Neural progenitor cell (in vitro differentiated cells): ENCODE results near the gene INTS4. TPM values are rescaled to one million over a fixed set of nuclear protein-coding genes. Genes with fewer than 3 reads are reported as not detected.

Experiments
- DNase-seq: peaks from one replicate; pipeline ENCODE4 v3.0.0-alpha.2; 2016; ENCODE audit warnings: low spot score
- H2AFZ ChIP-seq: fragments of 200-600 bp; sonication (generic); replicated peaks from 2 replicates; pipeline ENCODE4 v1.6.1; 2016; ENCODE audit warnings: antibody characterized with exemption
- H3F3A ChIP-seq: fragments of 200-600 bp; sonication (generic); 2 replicates; pipeline ENCODE4 v1.6.1; 2016; ENCODE audit warnings: antibody characterized with exemption, low read depth
- H3K27ac ChIP-seq: fragments of 200-600 bp; sonication (generic); 2 replicates; pipeline ENCODE4 v1.5.1; 2016; ENCODE audit warnings: mild to moderate bottlenecking
- H3K27me3 ChIP-seq: fragments of 200-600 bp; sonication (generic); 2 replicates; pipeline ENCODE4 v1.6.1; 2016; ENCODE audit warnings: mild to moderate bottlenecking, moderate library complexity
- H3K36me3 ChIP-seq: fragments of 200-600 bp; sonication (generic); 2 replicates; pipeline ENCODE4 v1.5.1; 2016
- H3K4me1 ChIP-seq: fragments of 200-600 bp; sonication (generic); 2 replicates; pipeline ENCODE4 v1.6.1; 2016; ENCODE audit warnings: mixed run types
- H3K4me2 ChIP-seq: fragments of 200-600 bp; sonication (generic); 2 replicates; pipeline ENCODE4 v1.6.1; 2016
- H3K4me3 ChIP-seq: fragments of 200-600 bp; sonication (generic); 2 replicates; pipeline ENCODE4 v1.5.1; 2016
- H3K79me2 ChIP-seq: fragments of 200-600 bp; sonication (generic); 2 replicates; pipeline ENCODE4 v1.6.1; 2016; ENCODE audit warnings: low read depth
- H3K9ac ChIP-seq: fragments of 200-600 bp; sonication (generic); 2 replicates; pipeline ENCODE4 v1.6.1; 2016
- H3K9me3 ChIP-seq: fragments of 200-600 bp; sonication (generic); 2 replicates; pipeline ENCODE4 v1.5.1; 2016; ENCODE audit warnings: low read depth
- H4K20me1 ChIP-seq: fragments of 200-600 bp; sonication (generic); 2 replicates; pipeline ENCODE4 v1.6.1; 2016; ENCODE audit warnings: low read depth
- H3K27ac Mint-ChIP-seq: 3 replicates; pipeline ENCODE4 v1.8.0; 2021; ENCODE audit warnings: mixed read lengths
- H3K27me3 Mint-ChIP-seq: 2 replicates; pipeline ENCODE4 v1.8.0; 2022; ENCODE audit warnings: low read depth, mild to moderate bottlenecking, inconsistent platforms, moderate library complexity, mixed read lengths; ENCODE audit not compliant: insufficient read depth
- H3K36me3 Mint-ChIP-seq: 3 replicates; pipeline ENCODE4 v1.8.0; 2021; ENCODE audit warnings: mixed read lengths
- H3K4me1 Mint-ChIP-seq: 3 replicates; pipeline ENCODE4 v1.8.0; 2021; ENCODE audit warnings: mixed read lengths
- H3K4me3 Mint-ChIP-seq: 3 replicates; pipeline ENCODE4 v1.8.0; 2021; ENCODE audit warnings: mild to moderate bottlenecking, moderate library complexity, mixed read lengths
- H3K9me3 Mint-ChIP-seq: 3 replicates; pipeline ENCODE4 v1.8.0; 2020; ENCODE audit warnings: mixed read lengths
- EZH2 ChIP-seq: fragments of 200-600 bp; sonication (generic); IDR thresholded peaks from 2 replicates; pipeline ENCODE4 v1.6.1; 2017; ENCODE audit warnings: antibody characterized with exemption, mild to moderate bottlenecking, moderate library complexity
- EZH2phosphoT487 ChIP-seq: fragments of 200-600 bp; sonication (generic); IDR thresholded peaks from 2 replicates; pipeline ENCODE4 v1.6.1; 2017; ENCODE audit warnings: antibody characterized with exemption
- total RNA-seq: library from RNA; depleted of rRNA; stranded (reverse); fragments of >200 nt; gene quantifications from 2 replicates; pipeline ENCODE4 v1.2.3, GENCODE V29; 2015; ENCODE audit warnings: low replicate concordance
- TF ChIP-seq, protein P1 (sequence below): fragments of 200-600 bp; sonication (generic); IDR thresholded peaks from 2 replicates; pipeline ENCODE4 v1.5.1; 2017; ENCODE audit warnings: antibody characterized with exemption, mild to moderate bottlenecking

The INTS4 gene
- total RNA-seq, 1 donor from 2014 or later = 61.5 TPM

DNA sequence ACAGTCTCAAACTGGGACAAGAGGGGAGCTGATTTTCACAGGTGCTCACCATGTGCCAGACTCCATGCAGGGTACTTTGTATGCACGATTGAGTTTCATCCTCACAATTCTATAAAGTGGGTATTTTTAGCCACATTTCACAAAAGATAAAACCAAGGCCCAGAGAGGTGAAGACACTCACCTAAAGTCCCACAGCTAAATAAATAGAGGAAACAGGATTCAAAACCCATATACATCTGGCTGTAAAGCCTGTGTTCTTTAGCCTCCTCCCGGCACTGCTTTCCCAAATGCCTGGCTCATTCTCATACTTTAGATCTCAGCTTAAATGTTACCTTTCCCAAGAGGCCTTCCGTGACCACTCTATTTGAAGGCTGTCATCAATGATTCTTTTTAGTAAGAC is 41.8 kb upstream of the INTS4 start:
- H3K27me3 ChIP-seq = no peaks in the 10 kb centered on the region
- no peaks in the 10 kb centered on the region for H3K9me3 Mint-ChIP-seq
- no peaks in the 10 kb centered on the region for H3K36me3 ChIP-seq
- no peak overlapping the region for H3K4me3 Mint-ChIP-seq
- peaks cover 4% of the 10 kb centered on the region for H3K4me1 ChIP-seq
- TF ChIP-seq EZH2phosphoT487 (no peak), EZH2 (no peak)
- TF ChIP-seq, protein P1, sequence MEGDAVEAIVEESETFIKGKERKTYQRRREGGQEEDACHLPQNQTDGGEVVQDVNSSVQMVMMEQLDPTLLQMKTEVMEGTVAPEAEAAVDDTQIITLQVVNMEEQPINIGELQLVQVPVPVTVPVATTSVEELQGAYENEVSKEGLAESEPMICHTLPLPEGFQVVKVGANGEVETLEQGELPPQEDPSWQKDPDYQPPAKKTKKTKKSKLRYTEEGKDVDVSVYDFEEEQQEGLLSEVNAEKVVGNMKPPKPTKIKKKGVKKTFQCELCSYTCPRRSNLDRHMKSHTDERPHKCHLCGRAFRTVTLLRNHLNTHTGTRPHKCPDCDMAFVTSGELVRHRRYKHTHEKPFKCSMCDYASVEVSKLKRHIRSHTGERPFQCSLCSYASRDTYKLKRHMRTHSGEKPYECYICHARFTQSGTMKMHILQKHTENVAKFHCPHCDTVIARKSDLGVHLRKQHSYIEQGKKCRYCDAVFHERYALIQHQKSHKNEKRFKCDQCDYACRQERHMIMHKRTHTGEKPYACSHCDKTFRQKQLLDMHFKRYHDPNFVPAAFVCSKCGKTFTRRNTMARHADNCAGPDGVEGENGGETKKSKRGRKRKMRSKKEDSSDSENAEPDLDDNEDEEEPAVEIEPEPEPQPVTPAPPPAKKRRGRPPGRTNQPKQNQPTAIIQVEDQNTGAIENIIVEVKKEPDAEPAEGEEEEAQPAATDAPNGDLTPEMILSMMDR = no peak
- H3K36me3 Mint-ChIP-seq = no peaks in the 10 kb centered on the region
- H3K4me2 ChIP-seq = no peak overlapping the region
- no peak for DNase-seq
- no peaks in the 10 kb centered on the region for H3K79me2 ChIP-seq
- H3F3A ChIP-seq = no peaks in the 10 kb centered on the region
- no peak overlapping the region for H3K4me3 ChIP-seq
- H3K27ac Mint-ChIP-seq = peak overlapping the region; percentile 51
- H3K9ac ChIP-seq = no peak overlapping the region
- H4K20me1 ChIP-seq = no peaks in the 10 kb centered on the region
- no peaks in the 10 kb centered on the region for H3K9me3 ChIP-seq
- H3K27ac ChIP-seq = no peak overlapping the region
- H3K27me3 Mint-ChIP-seq = peaks cover 2% of the 10 kb centered on the region
- H3K4me1 Mint-ChIP-seq = no peaks in the 10 kb centered on the region
- H2AFZ ChIP-seq = no peak overlapping the region

- H3K36me3 ChIP-seq = no peaks in the 10 kb centered on the region
- no peak overlapping the region for H3K9ac ChIP-seq
- peak overlapping the region; percentile 77 for H2AFZ ChIP-seq
- no peaks in the 10 kb centered on the region for H3K27me3 ChIP-seq
- no peak overlapping the region for H3K27ac ChIP-seq
- Mint-ChIP-seq H3K27ac (no peak overlapping the region), H3K36me3 (no peaks in the 10 kb centered on the region), H3K27me3 (peaks cover 2% of the 10 kb centered on the region), H3K4me1 (peaks cover 10% of the 10 kb centered on the region), H3K4me3 (no peak overlapping the region), H3K9me3 (no peaks in the 10 kb centered on the region)
- H3F3A ChIP-seq = no peaks in the 10 kb centered on the region
- no peak for TF ChIP-seq EZH2phosphoT487
- TF ChIP-seq, protein P1 = peak; percentile 23
- no peaks in the 10 kb centered on the region for H4K20me1 ChIP-seq
- H3K4me1 ChIP-seq = peaks cover 9% of the 10 kb centered on the region
- no peaks in the 10 kb centered on the region for H3K79me2 ChIP-seq
- no peak for DNase-seq
- H3K4me3 ChIP-seq = no peak overlapping the region
- H3K4me2 ChIP-seq = no peak overlapping the region
- H3K9me3 ChIP-seq = no peaks in the 10 kb centered on the region
Measured at GRCh38 chr11:78034623-78035022, 40.2 kb upstream of the INTS4 start.

DNA sequence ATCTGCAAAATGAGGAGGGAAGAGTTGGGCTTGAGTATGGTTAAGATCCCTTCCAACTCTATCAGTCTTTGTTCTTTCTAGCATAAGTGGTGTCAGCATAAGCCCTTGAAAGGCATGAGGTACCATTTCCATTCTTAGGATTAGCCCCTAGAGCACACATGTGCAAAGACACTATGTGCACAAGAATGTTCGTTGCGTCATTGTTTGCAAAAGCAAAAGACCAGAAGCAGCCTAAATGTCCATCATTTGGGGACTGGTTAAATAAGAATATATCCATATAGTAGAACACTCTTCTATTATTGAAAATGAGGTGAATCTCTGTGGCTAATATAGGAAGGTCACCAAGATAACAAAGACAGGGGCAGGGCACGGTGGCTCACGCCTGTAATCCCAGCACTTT is 38.6 kb upstream of the INTS4 start:
- H3K4me1 Mint-ChIP-seq = peaks cover 10% of the 10 kb centered on the region
- Histone ChIP-seq H2AFZ (no peak overlapping the region), H3F3A (no peaks in the 10 kb centered on the region), H4K20me1 (no peaks in the 10 kb centered on the region), H3K27me3 (no peaks in the 10 kb centered on the region), H3K27ac (no peak overlapping the region), H3K9me3 (no peaks in the 10 kb centered on the region), H3K36me3 (no peaks in the 10 kb centered on the region), H3K4me1 (peaks cover 9% of the 10 kb centered on the region), H3K79me2 (no peaks in the 10 kb centered on the region), H3K4me2 (no peak overlapping the region), H3K9ac (no peak overlapping the region), H3K4me3 (no peak overlapping the region)
- no peak for TF ChIP-seq EZH2phosphoT487
- no peak for TF ChIP-seq EZH2
- TF ChIP-seq, protein P1 = no peak
- H3K36me3 Mint-ChIP-seq = no peaks in the 10 kb centered on the region
- no peaks in the 10 kb centered on the region for H3K9me3 Mint-ChIP-seq
- H3K4me3 Mint-ChIP-seq = no peak overlapping the region
- H3K27ac Mint-ChIP-seq = no peak overlapping the region
- DNase-seq = no peak
- H3K27me3 Mint-ChIP-seq = peaks cover 2% of the 10 kb centered on the region

DNA sequence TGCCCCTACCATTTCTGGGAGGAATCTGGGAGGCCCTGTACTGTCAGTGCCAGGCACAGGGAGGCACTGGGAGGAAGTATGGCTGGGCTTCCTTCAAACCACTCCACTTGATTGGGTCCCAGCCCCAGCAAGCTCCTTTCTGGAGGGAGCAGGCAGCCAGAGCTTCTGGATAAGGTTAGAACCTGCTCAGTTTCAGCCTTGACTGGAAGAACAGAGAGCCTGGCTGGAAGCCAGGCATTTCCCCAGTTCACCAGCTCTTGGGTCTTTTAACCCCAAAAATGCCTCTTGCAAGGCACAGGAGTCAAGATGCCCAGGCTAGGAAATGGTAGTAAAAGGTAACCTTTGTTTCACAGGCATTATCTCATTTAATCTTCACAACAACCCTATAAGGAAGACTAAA is 37.6 kb upstream of the INTS4 start:
- no peak for DNase-seq
- H3K9ac ChIP-seq = no peak overlapping the region
- H3F3A ChIP-seq = no peaks in the 10 kb centered on the region
- H3K27ac ChIP-seq = no peak overlapping the region
- H3K4me2 ChIP-seq = no peak overlapping the region
- H3K4me1 ChIP-seq = peaks cover 9% of the 10 kb centered on the region
- H3K4me3 Mint-ChIP-seq = no peak overlapping the region
- no peaks in the 10 kb centered on the region for H3K36me3 ChIP-seq
- no peak overlapping the region for H2AFZ ChIP-seq
- no peaks in the 10 kb centered on the region for H3K27me3 ChIP-seq
- H3K9me3 Mint-ChIP-seq = no peaks in the 10 kb centered on the region
- no peaks in the 10 kb centered on the region for H3K79me2 ChIP-seq
- no peak overlapping the region for H3K4me3 ChIP-seq
- H3K27me3 Mint-ChIP-seq = no peaks in the 10 kb centered on the region
- no peaks in the 10 kb centered on the region for H3K9me3 ChIP-seq
- TF ChIP-seq EZH2phosphoT487 (no peak), EZH2 (no peak)
- TF ChIP-seq, protein P1 = no peak
- no peaks in the 10 kb centered on the region for H3K36me3 Mint-ChIP-seq
- H3K4me1 Mint-ChIP-seq = peaks cover 10% of the 10 kb centered on the region
- no peak overlapping the region for H3K27ac Mint-ChIP-seq
- H4K20me1 ChIP-seq = no peaks in the 10 kb centered on the region
